GM12891 (cell line): Measurements from ENCODE around the gene FHIT.

Experiments
- POLR2A ChIP-seq: IDR thresholded peaks from 2 replicates; pipeline ENCODE4 v1.6.1; 2011; ENCODE audit warnings: low read depth, low read length, control low read depth
- SPI1 ChIP-seq: IDR thresholded peaks from 2 replicates; pipeline ENCODE4 v1.6.1; 2011; ENCODE audit warnings: low read depth, low read length, control low read depth
- TAF1 ChIP-seq: IDR thresholded peaks from 2 replicates; pipeline ENCODE4 v1.6.1; 2011; ENCODE audit warnings: low read depth, low read length, control low read depth

- TF ChIP-seq TAF1 (no peak), POLR2A (no peak), SPI1 (no peak)
Observed at GRCh38 chr3:59812237-59813147, 1438.8 kb downstream of the FHIT start.
